Thoracic aorta (tissue), 2 donors: Measurements from ENCODE around the gene C10orf90. TPM values are rescaled to one million over a fixed set of nuclear protein-coding genes. Genes with fewer than 3 reads are reported as not detected.

Experiments
- ATAC-seq: fragments of 150-250 bp; one replicate; pipeline ENCODE4 v1.8.0; 2017; ENCODE audit warnings: low read depth; ENCODE audit not compliant: insufficient number of reproducible peaks, low FRiP score
- DNase-seq: peaks from one replicate; pipeline ENCODE4 v3.0.0-alpha.2; 2020; ENCODE audit warnings: low spot score
- H3K27ac ChIP-seq, 2 donors: fragments of 200-600 bp; sonication (generic); 1 replicate in 1 of 2; 2 replicates in 1 of 2; pipeline ENCODE4 v1.5.1; 2016; ENCODE audit warnings: mild to moderate bottlenecking in 2 of 2, moderate library complexity in 2 of 2
- H3K27me3 ChIP-seq: fragments of 200-600 bp; sonication (generic); replicated peaks from 2 replicates; pipeline ENCODE4 v1.6.0; 2016; ENCODE audit warnings: mild to moderate bottlenecking; ENCODE audit not compliant: insufficient read depth
- H3K36me3 ChIP-seq: fragments of 200-600 bp; sonication (generic); one replicate; pipeline ENCODE4 v1.5.1; 2016
- H3K4me1 ChIP-seq, 2 donors: fragments of 200-600 bp; sonication (generic); 1 replicate in 1 of 2; 2 replicates in 1 of 2; pipeline versions ENCODE4 v1.5.1 to v1.6.0; 2016; ENCODE audit warnings: low read depth in 2 of 2, mild to moderate bottlenecking in 1 of 2; ENCODE audit not compliant: control insufficient read depth in 1 of 2
- H3K4me3 ChIP-seq: fragments of 200-600 bp; sonication (generic); 2 replicates; pipeline ENCODE4 v1.5.1; 2016; ENCODE audit warnings: mild to moderate bottlenecking
- H3K9me3 ChIP-seq: fragments of 200-600 bp; sonication (generic); 2 replicates; pipeline ENCODE4 v1.5.1; 2016
- CTCF ChIP-seq: fragments of 200-600 bp; sonication (generic); IDR thresholded peaks from one replicate; pipeline ENCODE4 v1.5.1; 2019; ENCODE audit warnings: antibody characterized with exemption
- total RNA-seq, 2 donors: library from RNA; depleted of rRNA; stranded (reverse); fragments of >200 nt; gene quantifications; one replicate each; pipeline versions ENCODE4 v1.1.0 to v1.2.3, GENCODE V29; 2016

Gene C10orf90
- total RNA-seq, 2 donors from 2014 or later, result not detected

GRCh38 chr10:126686268-126686667 is 15.8 kb upstream of the C10orf90 start:
- Histone ChIP-seq H3K36me3 (no peaks in the 10 kb centered on the region), H3K27me3 (no peaks in the 10 kb centered on the region), H3K9me3 (no peaks in the 10 kb centered on the region), H3K27ac (no peak overlapping the region), H3K4me1 (no peaks in the 10 kb centered on the region), H3K4me3 (no peak overlapping the region)
- no peak for ATAC-seq
- no peak for DNase-seq
- TF ChIP-seq CTCF, result no peak

DNA sequence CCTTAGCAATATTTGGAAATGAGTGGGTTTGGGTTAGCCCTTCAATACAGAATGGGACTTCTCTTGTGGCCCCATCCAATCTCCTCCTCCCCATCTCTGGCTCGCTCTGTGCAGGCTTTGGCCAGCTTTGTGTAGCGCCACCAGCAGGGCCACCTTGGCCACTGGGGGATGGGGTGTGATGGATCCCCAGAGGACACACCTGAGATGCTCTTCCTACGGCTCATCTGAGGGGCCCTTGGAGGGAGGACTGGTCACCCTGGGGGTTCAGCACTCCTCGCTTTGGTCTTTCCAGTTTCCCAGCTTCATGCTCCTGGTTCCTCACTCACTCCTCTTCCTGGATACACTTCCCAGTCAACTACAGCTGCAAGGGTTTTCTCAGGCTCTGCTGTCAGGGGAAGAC is 15.3 kb upstream of the C10orf90 start:
- no peak for TF ChIP-seq CTCF
- Histone ChIP-seq H3K27me3 (no peaks in the 10 kb centered on the region), H3K9me3 (no peaks in the 10 kb centered on the region), H3K4me3 (no peak overlapping the region), H3K27ac (no peak overlapping the region), H3K4me1 (no peaks in the 10 kb centered on the region), H3K36me3 (no peaks in the 10 kb centered on the region)
- ATAC-seq, result no peak
- no peak for DNase-seq

GRCh38 chr10:126684171-126684745 is 13.8 kb upstream of the C10orf90 start:
- ATAC-seq, result no peak
- Histone ChIP-seq H3K36me3 (no peaks in the 10 kb centered on the region), H3K27me3 (no peaks in the 10 kb centered on the region), H3K27ac (no peak overlapping the region), H3K4me1 (no peaks in the 10 kb centered on the region), H3K9me3 (no peaks in the 10 kb centered on the region), H3K4me3 (no peak overlapping the region)
- DNase-seq, result no peak
- no peak for TF ChIP-seq CTCF

DNA sequence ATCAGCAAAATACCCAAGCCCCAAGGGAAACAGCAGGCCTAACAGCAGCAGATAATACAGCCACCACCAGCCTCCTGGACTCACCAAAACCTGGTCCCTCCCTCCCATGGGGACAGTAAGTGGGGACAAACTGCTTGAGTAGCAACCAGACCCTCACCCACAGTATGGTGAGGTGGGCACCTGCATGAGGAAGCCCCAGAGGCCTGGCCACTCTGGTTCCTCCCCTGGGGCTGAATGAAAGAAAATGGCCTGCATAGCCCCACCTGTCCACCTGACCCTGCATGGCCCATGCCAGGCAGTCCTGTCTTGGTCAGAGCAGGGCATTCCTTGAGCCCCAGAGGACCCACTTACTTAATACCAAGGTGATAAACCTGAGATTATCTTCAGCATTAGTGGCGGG is 13.0 kb upstream of the C10orf90 start:
- TF ChIP-seq CTCF, result no peak
- H3K9me3 ChIP-seq, result no peaks in the 10 kb centered on the region
- H3K36me3 ChIP-seq, result no peaks in the 10 kb centered on the region
- H3K27ac ChIP-seq, result no peak overlapping the region
- ATAC-seq, result no peak
- H3K4me3 ChIP-seq, result no peak overlapping the region
- H3K4me1 ChIP-seq, result no peaks in the 10 kb centered on the region
- H3K27me3 ChIP-seq, result no peaks in the 10 kb centered on the region
- no peak for DNase-seq

GRCh38 chr10:126675656-126676438 is 5.4 kb upstream of the C10orf90 start:
- ATAC-seq, result no peak
- H3K27ac ChIP-seq, result no peak overlapping the region

More at GRCh38 chr10:126675656-126676438, 5.4 kb upstream of the C10orf90 start:
- Histone ChIP-seq H3K36me3 (no peaks in the 10 kb centered on the region), H3K27me3 (no peaks in the 10 kb centered on the region), H3K4me3 (no peak overlapping the region), H3K4me1 (no peaks in the 10 kb centered on the region), H3K9me3 (no peaks in the 10 kb centered on the region)
- DNase-seq, result no peak
- no peak for TF ChIP-seq CTCF
